HEK293 (cell line): ENCODE results near the gene BICD2.

Source experiments
- CTCF ChIP-seq: fragments of 450-650 bp; formaldehyde crosslinking; IDR thresholded peaks from 2 replicates; pipeline ENCODE4 v1.5.1; 2016; ENCODE audit warnings: missing biosample characterization, missing genetic modification characterization
- ELK4 ChIP-seq: IDR thresholded peaks from 2 replicates; pipeline ENCODE4 v1.6.1; 2011; ENCODE audit warnings: mild to moderate bottlenecking, low read depth, low read length, borderline replicate concordance
- KLF9 ChIP-seq: fragments of 450-650 bp; formaldehyde crosslinking; IDR thresholded peaks from 2 replicates; pipeline ENCODE4 v1.5.1; 2016; ENCODE audit warnings: missing biosample characterization, missing genetic modification characterization, low read depth
- MYNN ChIP-seq: fragments of 450-650 bp; formaldehyde crosslinking; IDR thresholded peaks from 2 replicates; pipeline ENCODE4 v1.5.1; 2016; ENCODE audit warnings: missing biosample characterization, missing genetic modification characterization, borderline replicate concordance
- OVOL3 ChIP-seq: fragments of 450-650 bp; formaldehyde crosslinking; IDR thresholded peaks from 2 replicates; pipeline ENCODE4 v1.5.1; 2016; ENCODE audit warnings: missing biosample characterization, missing genetic modification characterization
- PRDM1 ChIP-seq: fragments of 450-650 bp; formaldehyde crosslinking; IDR thresholded peaks from 2 replicates; pipeline ENCODE4; 2016; ENCODE audit warnings: missing biosample characterization, missing genetic modification characterization
- REST ChIP-seq: fragments of 450-650 bp; formaldehyde crosslinking; IDR thresholded peaks from 2 replicates; pipeline ENCODE4 v1.5.1; 2016; ENCODE audit warnings: missing biosample characterization, missing genetic modification characterization
- ZBTB20 ChIP-seq: fragments of 450-650 bp; formaldehyde crosslinking; IDR thresholded peaks from 2 replicates; pipeline ENCODE4 v1.5.1; 2016; ENCODE audit warnings: missing biosample characterization, missing genetic modification characterization
- ZBTB48 ChIP-seq: fragments of 450-650 bp; formaldehyde crosslinking; IDR thresholded peaks from 2 replicates; pipeline ENCODE4 v1.5.1; 2016; ENCODE audit warnings: missing biosample characterization, missing genetic modification characterization
- ZNF121 ChIP-seq: fragments of 450-650 bp; formaldehyde crosslinking; IDR thresholded peaks from 2 replicates; pipeline ENCODE4 v1.5.1; 2016; ENCODE audit warnings: missing biosample characterization, missing genetic modification characterization
- ZNF174 ChIP-seq: fragments of 450-650 bp; formaldehyde crosslinking; IDR thresholded peaks from 2 replicates; pipeline ENCODE4 v1.5.0; 2017; ENCODE audit warnings: missing biosample characterization, mild to moderate bottlenecking, missing genetic modification characterization
- ZNF549 ChIP-seq: fragments of 450-650 bp; IDR thresholded peaks from 2 replicates; pipeline ENCODE4 v1.5.1; 2018; ENCODE audit warnings: missing biosample characterization, missing genetic modification characterization, mild to moderate bottlenecking, inconsistent platforms, moderate library complexity
- ZNF654 ChIP-seq: fragments of 450-650 bp; formaldehyde crosslinking; IDR thresholded peaks from 2 replicates; pipeline ENCODE4 v1.5.1; 2016; ENCODE audit warnings: low read depth, missing biosample characterization, missing genetic modification characterization
- TF ChIP-seq, protein P1 (sequence below): sonication (generic); formaldehyde crosslinking; IDR thresholded peaks from 2 replicates; pipeline ENCODE4 v1.8.1; 2022; ENCODE audit warnings: mild to moderate bottlenecking, moderate library complexity, missing genetic modification reagents

GRCh38 chr9:92773810-92774209 is 9.2 kb upstream of the BICD2 start:
- TF ChIP-seq ZNF174 (no peak), REST (tag by site-specific recombination) (no peak), CTCF (tag by site-specific recombination) (no peak), KLF9 (tag by site-specific recombination) (no peak), ZNF654 (tag by site-specific recombination) (no peak), ZBTB20 (tag by site-specific recombination) (no peak), ZNF121 (tag by site-specific recombination) (no peak), ZBTB48 (tag by site-specific recombination) (no peak), ELK4 (no peak), PRDM1 (no peak), ZNF549 (tag by site-specific recombination) (no peak), MYNN (no peak), OVOL3 (tag by site-specific recombination) (no peak)
- TF ChIP-seq, protein P1, sequence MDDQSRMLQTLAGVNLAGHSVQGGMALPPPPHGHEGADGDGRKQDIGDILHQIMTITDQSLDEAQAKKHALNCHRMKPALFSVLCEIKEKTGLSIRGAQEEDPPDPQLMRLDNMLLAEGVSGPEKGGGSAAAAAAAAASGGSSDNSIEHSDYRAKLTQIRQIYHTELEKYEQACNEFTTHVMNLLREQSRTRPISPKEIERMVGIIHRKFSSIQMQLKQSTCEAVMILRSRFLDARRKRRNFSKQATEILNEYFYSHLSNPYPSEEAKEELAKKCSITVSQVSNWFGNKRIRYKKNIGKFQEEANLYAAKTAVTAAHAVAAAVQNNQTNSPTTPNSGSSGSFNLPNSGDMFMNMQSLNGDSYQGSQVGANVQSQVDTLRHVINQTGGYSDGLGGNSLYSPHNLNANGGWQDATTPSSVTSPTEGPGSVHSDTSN (CRISPR knock-in tag), result no peak
